A204.1 (cell line): Measurements from ENCODE around the gene CPLX1.

Source experiments
- FAIRE-seq: peaks from 2 replicates; lab custom pipeline; 2012; peaks lifted over from hg19 to GRCh38; lab: Jason Lieb, UNC

CPLX1 gene

GRCh38 chr4:832108-832507 is 6.2 kb upstream of the CPLX1 start:
- FAIRE-seq, result no peak

- no peak for FAIRE-seq
Measured at GRCh38 chr4:831483-831805, 5.5 kb upstream of the CPLX1 start.

GRCh38 chr4:830601-831482 is 4.9 kb upstream of the CPLX1 start:
- no peak for FAIRE-seq

- FAIRE-seq, result no peak
Measured at GRCh38 chr4:829761-830600, 4.1 kb upstream of the CPLX1 start.

- no peak for FAIRE-seq
Measured at GRCh38 chr4:829291-829690, 3.4 kb upstream of the CPLX1 start.

- FAIRE-seq, result no peak
Measured at GRCh38 chr4:828641-829271, 2.8 kb upstream of the CPLX1 start.

- FAIRE-seq, result no peak
Measured at GRCh38 chr4:827209-828081, 1.5 kb upstream of the CPLX1 start.

- FAIRE-seq, result no peak
Measured at GRCh38 chr4:826508-827208, 729 bp upstream of the CPLX1 start.

GRCh38 chr4:825063-825970 is 612 bp downstream of the CPLX1 start:
- FAIRE-seq, result no peak

GRCh38 chr4:824461-825062 is 1.4 kb downstream of the CPLX1 start:
- no peak for FAIRE-seq

- FAIRE-seq, result no peak
Measured at GRCh38 chr4:823761-824460, 2.0 kb downstream of the CPLX1 start.

GRCh38 chr4:823176-823760 is 2.7 kb downstream of the CPLX1 start:
- no peak for FAIRE-seq

- no peak for FAIRE-seq
Measured at GRCh38 chr4:822361-823175, 3.4 kb downstream of the CPLX1 start.

GRCh38 chr4:821631-822030 is 4.3 kb downstream of the CPLX1 start:
- FAIRE-seq, result no peak

GRCh38 chr4:821181-821591 is 4.7 kb downstream of the CPLX1 start:
- no peak for FAIRE-seq

GRCh38 chr4:820230-821172 is 5.4 kb downstream of the CPLX1 start:
- FAIRE-seq, result no peak
